Measurements from ENCODE around the gene ZNF428.
"Not testable (repeated sequence)": the region's sequence is repeated elsewhere in the genome, so short reads cannot be mapped to it uniquely, and the experiment has no call there.

ZNF428 gene

DNA sequence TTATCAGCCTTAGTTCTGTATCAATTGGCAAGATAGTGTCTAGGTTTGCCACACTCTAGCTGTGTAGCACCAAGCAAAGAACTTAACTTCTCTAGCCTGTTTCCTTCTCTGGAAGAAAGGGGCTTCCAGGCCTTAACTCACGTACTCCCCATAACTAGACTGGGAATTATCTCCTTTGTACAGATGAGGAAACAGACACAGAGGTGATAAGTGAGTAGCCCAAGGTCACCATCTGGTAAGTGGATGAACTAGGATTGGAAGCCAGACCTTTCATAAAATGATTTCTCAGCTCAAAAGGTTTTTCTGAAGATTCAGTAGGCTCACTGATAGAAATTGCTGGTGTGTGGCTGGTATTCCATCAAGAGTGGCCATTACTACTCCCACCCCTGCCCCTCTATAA lies 3.1 kb downstream of the ZNF428 start:
- DNase-seq: no peak

DNA sequence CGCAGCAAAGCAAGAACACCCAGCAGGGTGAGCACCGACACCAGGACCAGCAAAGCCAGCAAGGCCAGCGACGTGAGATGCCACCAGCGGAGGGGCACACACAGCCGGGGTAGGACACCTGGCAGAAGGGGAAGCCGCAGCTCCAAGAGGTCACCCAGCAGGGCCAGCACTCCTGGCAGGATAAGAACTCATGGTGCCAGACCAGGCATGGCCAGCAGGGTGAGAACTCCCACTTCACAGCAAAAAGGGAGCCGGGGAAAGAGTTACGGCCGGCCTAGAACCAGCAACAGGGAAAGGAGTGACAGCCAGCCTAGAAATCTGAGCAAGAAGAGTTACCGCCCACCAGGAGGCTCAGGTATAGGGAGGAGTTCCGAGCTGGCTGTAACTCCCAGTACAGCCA lies 7.1 kb downstream of the ZNF428 start:
- DNase-seq: no peak

GRCh38 chr19:43611788-43612187 lies 7.6 kb downstream of the ZNF428 start, which contains the start of gene SRRM5:
Gene SRRM5, plus strand, starts transcription at chr19:43612088. Its CDS starts 34 bp downstream, at chr19:43612122.
- DNase-seq: no peak

- no peak for DNase-seq
Measured at GRCh38 chr19:43610493-43610892, 8.9 kb downstream of the ZNF428 start.

DNA sequence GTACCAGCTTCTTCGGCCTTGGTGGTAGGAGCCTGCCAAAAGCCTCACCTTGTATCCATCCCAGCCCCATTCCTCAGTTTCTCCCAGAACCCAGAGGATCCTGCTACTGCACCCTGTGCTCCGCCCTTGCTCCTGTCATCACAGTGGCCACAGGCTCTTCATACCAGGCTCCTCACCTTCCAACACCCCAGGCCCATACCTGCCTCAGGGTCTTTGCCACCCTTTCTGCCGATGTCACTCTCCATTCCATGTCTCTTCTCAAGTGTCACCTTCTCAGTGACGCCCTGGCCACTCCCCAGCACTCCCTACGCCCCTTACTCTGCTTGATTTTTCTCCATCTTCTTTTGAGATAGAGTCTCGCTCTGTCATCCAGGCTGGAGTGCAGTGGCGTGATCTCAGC lies 9.6 kb downstream of the ZNF428 start:
- DNase-seq: no peak

GRCh38 chr19:43607238-43608205 lies 11.9 kb downstream of the ZNF428 start:
- DNase-seq: no peak

GRCh38 chr19:43606569-43607229 lies 12.7 kb downstream of the ZNF428 start:
- DNase-seq: no peak

- no peak for DNase-seq
Measured at GRCh38 chr19:43605875-43606568, 13.4 kb downstream of the ZNF428 start.

GRCh38 chr19:43600326-43600725 lies 19.1 kb downstream of the ZNF428 start:
- not testable (repeated sequence) for DNase-seq

GRCh38 chr19:43599635-43600295 lies 19.7 kb downstream of the ZNF428 start:
- no peak for DNase-seq

GRCh38 chr19:43598445-43599240 lies 20.8 kb downstream of the ZNF428 start:
- no peak for DNase-seq

DNA sequence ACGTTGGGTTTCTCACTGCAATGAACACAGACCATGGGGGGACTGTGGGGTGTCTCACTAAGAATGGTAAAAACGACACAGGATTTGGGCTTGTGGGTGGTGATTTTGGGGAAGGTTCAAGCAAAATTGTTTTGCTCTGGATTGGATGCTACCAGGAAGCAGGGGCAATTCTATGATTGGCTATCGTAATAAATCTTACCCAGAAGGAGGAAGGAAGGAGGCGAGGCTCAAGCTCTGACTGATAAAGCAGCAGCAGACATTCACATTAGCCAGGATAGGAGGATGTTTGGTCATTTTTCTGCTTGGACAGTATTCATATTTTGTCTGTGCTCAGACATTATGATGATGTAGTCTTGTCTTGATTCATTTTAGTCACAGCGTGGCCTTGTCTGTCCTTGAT lies 21.6 kb downstream of the ZNF428 start:
- DNase-seq: no peak

DNA sequence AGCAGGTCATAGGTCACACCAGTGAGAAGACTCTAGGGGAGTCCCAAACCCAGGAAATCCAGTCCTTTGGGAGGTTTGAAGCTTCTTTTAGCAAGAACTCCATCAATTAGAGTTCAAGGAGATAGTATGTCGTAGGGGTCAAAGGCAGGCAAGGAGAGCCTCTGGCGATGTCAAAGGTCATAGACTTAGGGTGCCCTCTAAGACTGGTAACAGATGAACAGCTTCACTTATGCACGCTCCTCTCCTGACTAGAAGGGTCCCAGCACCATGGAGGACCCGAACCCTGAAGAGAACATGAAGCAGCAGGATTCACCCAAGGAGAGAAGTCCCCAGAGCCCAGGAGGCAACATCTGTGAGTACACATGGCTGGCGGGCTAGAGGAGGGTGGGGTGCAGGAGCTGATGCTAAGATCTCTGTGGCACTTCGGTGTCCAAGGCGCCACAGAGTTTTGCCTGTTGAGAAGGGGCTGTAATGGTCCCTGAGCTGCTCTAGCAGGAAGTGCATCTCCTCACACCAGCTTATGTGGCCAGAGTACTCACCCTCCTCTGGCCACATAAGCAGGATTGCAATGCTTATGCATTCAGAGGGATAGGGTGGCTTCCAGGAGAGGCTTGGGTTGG lies 22.5 kb downstream of the ZNF428 start:
- DNase-seq: no peak

- peak; percentile 83 for DNase-seq
Measured at GRCh38 chr19:43595999-43596841, 23.2 kb downstream of the ZNF428 start, which contains the start of the genes IRGQ and ZNF576. Gene IRGQ, minus strand, starts transcription at chr19:43596134. Its CDS starts 796 bp downstream, at chr19:43595338. Gene ZNF576, plus strand, starts transcription at chr19:43596595. Its CDS starts 514 bp downstream, at chr19:43597109.

- no peak for DNase-seq
Measured at GRCh38 chr19:43595605-43595998, 23.8 kb downstream of the ZNF428 start.

DNA sequence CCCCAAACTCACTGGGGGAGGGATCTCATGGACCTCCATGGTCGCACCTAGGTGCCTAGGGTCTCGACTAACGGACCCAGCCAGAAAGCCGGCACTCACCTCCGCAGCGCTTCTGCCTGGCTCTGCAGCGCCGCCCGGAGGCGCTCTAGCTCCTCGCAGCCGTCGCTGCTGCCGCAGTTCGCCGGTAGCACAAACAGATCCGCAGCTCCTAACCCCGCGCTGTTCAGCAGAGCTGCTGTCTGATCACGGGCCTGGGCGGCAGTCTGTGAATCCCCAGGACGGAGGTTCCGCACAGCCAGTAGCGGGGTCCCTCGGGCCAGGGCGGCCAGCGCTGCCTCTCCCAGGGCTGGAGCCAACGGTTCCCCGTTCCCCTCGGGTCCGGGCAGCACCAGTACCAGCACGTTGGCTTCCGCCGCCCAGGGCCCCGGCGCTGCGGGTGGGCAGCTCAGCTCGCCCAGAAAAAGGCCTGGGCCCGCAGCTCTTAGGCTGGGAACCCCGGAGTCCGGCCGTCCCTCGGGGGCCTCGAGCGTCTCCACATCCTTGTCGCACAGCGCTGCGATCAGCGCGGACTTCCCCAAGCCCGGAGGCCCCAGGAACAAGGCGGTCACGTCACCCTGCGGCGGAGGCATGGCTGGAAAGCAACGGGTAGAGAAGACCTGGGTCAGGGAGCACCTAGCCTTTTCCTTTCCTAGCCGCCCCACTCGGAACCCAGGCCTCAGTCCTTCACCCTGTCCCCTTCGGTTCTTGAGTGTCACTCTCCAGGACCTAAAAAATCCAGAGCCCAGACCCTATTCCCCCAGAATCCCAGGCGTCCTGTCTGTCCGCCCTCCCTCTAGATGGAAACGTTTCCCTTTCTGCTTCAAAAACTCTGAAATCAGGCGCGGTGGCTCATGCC lies 24.5 kb downstream of the ZNF428 start:
- no peak for DNase-seq

DNA sequence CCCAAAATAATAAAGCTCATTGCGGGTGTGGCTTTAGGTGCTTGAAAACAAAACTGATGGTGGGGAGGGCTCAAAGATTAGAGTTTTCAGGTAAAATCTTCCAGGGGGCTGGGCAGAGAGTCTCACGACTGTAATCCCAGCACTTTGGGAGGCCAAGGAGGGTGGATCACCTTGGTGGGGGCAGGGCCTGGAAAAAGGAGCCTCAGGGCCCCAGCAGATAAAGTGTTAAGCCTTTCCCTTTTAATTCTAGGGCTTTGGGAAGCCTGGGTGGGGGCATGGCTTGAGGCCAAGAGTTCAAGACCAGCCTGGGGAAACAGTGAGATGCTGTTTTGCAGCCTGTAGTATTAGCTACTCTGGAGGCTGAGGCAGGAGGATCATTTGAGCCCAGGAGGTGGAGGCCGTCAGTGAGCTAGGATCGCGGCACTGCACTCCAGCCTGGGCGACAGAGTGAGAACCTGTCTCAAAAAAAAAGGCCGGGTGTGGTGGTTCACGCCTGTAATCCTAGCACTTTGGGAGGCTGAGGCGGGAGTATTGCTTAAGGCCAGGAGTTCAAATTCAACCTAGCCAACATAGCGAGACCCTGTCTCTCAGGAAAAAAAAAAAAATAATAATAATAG lies 25.2 kb downstream of the ZNF428 start:
- DNase-seq: no peak

GRCh38 chr19:43592800-43593350 lies 26.6 kb downstream of the ZNF428 start:
- DNase-seq: no peak

Data from NCI-H1417 treated with DMSO at 0.1 percent for 48 hours (cell line).